ENCODE data around the gene WHAMM.
"Not testable (repeated sequence)": the region's sequence is repeated elsewhere in the genome, so short reads cannot be mapped to it uniquely, and the experiment has no call there.

WHAMM gene

DNA sequence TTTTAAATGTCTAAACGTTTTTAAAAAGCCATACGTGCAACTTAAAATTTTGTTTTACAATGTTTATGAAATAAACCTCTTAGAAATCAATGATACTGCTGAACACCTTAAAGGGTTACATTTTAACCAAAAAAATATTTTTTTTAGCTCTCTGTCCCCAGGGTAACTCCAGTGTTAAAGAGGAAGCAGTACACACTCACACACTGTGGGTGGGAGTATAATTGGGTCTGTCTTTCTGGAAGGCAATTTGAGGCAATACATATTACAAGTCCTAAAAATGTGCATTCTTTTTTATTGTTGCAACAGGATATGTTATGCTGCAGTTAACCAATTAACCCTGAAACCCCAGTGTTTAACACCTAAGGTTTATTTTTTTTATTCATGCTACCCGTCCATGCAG is 34.1 kb downstream of the WHAMM start:
- no peak for DNase-seq

DNA sequence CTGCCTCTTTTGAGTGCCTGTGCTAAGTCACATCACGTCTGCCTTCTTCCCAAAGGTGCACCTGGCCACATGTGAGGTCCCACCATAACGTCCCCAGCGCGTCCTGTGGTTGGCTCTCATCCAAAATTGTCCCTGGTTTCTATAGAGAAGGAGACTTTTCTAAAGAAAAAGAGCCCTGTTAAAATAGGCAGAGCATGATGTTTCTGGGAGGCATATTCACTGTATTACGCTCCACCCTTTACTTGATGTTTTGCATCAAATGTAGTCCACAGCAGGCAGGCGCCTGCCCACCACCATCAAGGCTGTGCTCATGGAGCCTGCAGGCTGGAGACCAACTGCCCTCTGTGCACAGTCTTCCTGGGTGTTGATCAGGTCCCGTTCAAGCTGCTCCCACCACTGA is 36.3 kb downstream of the WHAMM start:
- DNase-seq = no peak

DNA sequence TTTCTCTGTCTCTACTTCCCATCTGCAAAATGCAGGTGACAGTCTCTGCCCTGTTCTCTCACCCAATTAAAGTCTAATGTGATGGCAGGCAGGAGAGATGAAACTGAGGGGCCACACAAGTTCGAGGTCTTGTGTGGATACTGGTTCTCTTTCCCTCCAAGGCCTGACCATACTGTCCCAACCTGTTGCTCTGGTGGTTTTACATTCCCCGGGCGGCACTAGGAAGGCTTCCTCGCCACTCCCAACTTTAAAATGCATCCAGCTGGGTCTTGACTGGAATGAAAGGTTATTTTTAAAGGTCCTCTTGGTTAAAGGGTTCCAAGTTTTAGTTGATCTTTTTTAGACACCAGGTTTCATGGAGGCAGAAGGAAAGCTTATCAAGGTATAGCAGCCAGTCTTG is 37.2 kb downstream of the WHAMM start:
- no peak for DNase-seq

DNA sequence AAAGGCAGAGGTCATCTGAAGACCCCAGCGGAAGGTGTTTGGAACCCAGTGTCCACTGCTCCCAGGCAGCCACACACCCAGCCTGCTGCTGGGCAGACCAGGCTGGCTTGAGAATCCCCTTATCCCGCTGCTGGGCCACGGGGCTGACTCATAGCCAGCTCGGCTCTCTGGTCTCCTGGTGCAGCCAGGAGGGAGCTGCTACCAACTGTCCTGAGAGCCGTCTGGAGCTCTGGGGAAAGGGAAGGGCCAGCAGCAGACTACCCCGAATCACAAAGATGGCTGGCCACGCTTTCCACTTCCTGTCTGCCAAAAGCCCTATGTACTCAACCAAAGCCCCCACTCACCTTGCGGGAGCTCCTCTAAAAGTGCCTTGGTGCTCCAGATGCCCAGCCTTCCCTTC is 38.3 kb downstream of the WHAMM start:
- DNase-seq = peak; percentile 73

DNA sequence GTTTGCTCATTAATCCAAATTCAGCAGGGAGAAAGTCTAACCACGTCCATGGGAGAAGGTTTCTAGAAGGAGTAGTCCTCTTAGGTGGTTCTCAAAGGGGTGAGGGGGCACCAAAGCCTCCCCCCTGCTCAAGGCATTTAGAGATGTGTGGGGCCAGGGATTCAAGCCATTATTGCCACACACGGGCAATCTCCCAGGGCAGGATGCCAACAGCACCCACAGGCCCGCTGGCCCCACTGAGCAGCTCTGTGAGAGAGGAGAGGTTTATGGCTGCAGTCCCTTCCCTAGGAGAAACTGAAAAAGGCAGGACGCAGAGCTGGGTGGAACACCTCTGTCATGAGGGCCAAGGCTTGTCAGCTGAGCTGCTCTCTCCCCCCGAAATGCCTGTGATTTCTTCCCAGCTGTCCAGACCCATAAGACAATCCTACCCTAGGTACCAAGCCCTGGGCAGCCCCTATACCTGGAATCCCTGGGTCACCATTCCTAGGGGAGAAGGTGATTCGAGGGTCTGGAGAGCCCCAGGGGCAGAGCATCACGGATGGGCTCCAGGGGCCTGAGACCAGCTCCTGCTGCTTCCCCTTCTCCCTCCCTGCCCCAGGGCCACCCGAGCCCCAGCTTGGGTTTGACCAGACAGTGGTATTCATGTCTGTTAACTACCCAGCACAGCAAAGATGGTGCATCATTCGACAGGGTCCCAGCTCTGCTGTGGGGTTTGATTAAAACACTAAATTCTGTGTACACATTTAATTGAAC is 39.0 kb downstream of the WHAMM start:
- no peak for DNase-seq

DNA sequence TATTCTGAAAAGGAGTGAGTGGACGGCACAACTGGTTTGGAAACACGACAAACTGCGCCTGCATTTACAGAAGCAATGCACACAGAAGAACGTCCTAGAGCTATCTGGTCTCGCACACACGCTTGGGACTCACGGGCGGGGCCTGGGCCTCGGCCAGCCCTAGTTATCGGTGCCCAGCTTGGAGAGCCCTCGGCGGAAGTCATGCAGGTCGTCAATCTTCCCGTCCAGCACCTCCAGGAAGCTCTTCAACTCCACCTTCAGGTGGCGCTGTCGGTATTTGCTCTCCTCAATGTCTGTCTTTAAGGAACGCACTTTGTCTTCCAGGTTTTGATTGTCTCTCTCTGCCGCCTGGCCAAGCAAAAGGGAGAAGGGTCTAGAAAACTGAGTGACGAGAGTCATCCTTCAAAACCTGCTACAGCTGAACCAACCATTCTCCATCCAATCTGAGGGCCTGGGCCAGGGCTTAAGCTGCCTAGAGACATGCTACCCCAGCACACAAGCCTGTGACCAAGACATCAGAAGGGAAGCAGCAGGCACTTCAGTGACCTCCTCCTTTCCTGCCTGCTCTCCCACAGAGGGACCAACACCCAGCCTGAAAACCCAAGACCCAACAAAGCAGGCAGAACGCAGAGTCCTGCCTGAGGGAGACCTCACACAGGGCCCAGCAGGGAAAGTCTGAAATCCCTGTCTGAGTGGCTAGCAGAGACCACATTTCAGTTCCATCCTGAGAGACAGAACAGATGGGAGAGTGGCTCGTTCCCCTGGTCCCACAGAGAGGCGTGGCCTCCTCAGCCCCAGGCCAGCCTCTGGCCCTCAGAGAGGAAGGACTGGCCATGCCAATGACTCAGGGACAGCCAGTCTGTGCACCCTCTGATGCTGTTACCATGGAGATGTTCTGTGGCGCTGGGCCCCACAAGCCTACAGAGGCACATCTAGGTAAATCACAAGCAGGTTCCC is 40.4 kb downstream of the WHAMM start:
- DNase-seq = peak; percentile 94

DNA sequence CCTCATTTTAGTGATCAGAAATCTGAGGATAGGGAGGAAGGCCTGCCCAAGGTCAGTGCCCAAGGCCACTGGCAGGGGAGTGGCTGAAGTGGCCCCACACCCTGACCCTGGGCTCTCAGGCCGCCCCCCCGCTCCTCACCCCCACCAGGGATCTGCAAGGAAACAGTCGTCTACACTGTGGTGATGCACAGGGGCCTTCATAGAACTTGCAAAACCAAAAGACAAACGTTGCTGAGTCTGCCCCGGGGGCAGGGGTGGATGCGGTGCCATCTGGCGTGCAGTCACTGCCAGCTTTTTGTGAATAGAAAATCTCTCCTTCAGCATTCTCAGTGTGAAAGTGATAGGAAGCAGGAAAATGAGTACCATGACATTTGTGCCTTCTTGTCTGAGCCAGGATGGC is 41.3 kb downstream of the WHAMM start:
- DNase-seq = no peak

DNA sequence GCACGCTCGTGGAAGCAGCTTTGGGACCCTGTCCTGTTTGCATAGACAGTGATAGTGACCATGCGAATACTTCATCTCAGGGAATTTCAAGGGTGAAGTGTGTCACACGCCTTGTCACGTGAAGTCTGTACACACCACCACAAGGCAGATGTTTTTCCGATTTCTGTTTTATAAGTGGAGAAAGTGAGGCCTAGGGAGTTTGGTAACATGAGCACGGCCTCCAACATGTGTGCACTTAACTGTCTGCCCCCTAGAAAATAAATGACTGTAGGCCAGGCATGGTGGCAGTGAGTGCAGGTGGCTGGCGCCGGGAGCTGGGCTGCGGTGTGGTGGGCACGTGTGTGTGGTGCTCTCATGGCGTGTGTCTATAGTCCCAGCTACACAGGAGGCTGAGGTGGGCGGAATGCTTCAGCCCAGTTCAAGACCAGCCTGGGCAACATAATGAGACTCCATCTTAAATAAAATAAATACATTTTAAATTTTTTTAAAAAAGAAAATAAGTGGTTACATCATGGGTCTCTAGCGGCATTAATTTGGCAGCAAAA is 42.0 kb downstream of the WHAMM start:
- DNase-seq = no peak

DNA sequence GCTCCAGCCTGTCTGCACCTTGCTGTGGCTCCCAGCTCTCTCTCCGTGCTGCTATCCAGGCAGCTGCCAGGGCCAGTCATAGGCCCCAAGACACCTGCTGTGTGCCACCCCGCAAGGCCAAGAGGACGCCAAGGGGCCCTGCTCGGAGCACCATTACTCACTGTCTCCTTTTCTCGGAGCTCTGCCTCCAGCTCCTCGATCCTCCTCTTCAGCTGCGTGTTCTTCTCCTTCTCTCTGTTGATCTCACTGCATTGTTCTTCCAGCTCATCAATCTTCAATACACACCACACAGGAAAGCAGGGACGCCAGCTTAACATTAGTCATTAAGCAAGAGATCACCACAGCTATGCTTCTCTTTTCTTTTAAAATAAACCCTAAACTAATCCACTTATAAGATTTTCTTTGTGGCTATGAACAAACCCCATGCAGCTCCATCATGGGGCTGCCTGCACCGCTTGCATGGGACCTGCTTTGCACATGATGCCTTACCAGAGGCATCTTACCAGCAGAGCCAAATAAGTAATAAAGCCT is 42.6 kb downstream of the WHAMM start:
- DNase-seq = no peak

DNA sequence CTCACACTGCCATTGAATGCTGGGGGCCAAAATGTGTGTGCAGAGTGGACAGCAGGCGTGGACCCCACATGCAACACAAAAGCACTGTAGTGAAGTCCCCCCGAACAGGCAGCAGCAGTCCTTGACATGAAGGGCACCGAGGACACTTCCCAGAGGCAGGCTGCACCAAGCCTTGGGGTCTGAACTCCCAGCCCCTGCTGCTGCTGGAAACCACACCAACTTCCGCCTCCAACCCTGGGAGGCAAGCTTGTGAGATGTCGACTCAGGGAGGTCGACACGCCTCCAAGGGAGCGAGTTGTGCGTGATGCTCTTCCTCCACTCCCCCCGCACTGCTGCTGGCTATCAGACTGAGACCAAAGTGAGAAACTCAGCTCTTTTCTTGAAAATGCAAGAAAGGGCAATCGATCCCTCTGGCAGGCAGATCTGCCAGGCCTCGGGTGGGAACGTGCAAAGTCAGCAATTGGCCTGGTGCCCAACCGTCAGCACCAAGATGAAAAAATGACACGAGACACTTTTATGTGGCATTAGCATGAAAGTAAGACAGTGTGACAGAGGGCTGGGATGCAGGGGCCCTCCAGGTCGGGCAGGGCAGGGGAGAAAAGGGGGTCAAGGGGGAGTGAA is 43.6 kb downstream of the WHAMM start:
- no peak for DNase-seq

DNA sequence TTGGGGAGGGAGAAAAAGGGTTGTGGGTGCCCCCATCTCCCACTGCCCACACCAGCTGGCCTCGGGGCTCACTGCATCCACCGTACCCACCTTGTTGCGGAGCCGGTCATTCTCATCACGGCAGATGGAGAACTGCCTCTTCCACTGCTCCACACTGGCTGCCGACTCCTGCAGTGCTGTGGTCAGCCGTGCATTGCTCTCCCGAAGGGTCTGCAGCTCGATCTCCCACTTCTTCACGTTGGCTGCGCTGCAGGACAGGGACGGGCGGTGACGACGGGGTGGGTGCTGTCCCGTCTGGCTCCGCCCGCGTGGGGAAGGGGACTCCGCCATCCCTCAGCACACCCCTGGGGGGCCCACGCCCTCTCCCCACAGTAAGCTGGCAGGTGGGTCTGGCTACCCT is 45.1 kb downstream of the WHAMM start:
- peak; percentile 48 for DNase-seq

DNA sequence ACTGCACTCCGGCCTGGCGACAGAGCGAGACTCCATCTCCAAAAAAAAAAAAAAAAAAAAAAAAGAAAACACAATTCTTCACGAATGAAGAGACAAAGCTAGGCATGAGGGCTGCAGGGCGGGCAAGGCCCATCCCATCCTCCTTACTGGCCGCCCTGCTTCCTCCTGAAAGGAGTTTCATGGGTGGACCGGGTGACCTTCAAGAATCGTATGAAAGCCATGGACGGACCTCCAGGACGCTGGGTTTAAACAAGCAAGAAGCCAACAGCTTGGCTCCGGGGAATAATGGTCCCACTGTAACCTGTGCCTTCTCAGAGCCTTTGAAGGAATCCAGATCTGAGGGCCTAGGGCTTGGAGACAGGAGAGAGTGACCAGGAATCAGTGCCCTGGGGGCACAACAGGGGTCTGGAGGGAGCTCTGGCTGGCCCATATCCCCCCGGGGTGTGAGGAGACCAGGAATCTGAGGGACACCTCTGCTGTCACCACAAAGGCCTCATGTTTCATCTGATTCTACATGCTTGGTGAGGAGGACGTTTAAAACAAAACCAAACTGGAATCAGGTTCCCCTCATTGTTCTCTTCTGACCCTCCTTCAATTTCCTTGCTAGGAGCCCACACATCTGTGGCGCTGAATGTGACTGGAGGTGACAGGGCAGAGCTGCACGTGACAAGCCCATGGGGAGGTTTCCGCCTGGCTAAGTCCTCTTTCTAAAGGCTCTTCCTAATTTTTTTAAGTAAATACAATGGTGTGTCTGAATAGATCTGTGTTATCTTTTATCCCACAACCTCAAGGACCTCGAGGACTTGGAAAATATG is 46.1 kb downstream of the WHAMM start:
- peak; percentile 78 for DNase-seq

DNA sequence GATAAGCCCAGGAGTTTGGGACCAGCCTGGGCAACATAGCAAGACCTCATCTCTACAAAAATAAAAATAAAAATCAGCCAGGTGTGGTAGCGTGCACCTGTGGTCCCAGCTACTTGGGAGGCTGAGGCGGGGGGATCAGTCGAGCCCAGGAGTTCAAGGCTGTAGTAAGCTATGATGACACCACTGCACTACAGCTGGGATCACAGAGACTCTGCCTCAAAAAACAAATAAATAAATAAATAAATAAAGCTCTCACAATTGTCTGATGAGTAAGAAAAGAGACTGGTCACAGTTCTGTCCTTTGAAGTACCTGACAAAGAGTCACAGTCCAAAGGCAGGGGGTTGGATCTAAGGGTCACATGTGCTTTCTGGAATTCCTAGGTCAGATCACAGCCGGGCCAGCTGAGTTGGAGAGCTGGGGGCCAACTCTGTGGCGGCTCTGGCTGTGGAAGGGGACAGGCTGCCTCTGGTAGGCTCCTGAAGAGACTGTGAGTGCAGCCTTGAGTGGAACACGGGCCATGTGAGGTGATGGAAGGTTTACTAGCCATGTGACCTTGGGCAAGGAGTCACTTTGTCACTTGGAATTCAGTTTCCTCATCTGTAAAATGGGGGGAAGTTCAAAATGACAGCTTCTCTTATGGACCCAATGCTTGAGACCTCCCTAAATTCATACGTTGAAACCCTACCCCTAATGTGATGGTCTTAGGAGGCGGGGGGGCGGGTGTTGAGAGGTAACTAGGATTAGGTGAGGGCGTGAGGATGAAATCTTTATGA is 47.2 kb downstream of the WHAMM start:
- peak; percentile 62 for DNase-seq

DNA sequence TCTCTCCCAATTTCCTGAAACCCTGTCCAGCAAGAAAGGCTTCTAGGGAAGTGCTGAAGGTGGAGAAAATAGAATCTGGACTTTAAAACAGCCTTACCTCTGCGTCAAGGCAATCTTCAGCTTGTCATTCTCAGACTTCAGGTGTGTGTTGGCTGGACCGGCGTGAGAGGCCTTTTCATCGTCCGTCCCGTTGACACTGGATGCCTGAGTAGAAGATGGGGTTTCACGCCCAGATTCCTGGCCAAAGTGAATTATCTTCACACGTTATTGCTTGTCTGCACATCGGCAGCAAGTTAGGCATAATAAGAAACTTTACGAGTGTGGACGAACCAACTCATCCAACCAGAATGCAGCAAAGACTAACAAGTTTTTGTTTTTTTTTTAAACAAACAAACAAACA is 49.5 kb downstream of the WHAMM start:
- peak; percentile 44 for DNase-seq

DNA sequence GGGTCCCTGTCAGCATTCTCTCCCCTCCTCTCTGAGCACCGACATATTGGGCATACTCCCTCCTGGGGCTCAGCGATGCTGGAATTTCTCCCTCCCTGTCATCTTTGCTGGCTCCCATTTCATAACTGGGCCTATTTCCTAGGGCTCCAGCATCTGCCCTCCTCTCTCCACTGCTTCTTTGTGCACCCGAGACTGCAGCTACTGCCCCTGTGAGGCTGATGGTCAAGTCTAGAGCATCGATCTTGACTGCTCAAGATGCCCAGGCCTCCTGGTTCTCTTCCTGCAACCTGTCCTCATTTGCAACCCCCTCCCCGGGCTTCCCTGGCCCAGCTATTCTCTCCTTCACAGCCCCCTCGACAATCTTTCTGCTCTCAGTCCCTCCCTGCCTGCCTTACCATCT is 53.5 kb downstream of the WHAMM start:
- no peak for DNase-seq

DNA sequence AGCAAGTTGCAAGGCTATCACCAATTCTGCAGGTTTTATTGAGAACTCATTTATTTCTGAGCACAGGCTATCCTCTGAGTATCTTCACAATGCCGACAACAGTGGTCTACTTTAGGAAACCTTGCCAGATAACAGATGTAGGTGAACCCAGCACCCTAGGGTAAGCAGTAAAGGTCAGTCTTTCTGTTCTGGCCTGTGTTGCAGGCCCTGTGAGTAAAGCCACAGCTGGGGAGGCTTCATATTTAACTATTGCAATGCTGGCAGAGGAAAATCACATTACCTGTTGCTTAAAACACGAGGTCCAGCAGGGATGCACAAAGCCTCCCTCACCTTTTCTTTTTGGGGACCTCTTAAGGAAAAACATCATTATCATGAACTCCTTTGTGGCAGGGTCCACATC is 55.5 kb downstream of the WHAMM start:
- DNase-seq = no peak

DNA sequence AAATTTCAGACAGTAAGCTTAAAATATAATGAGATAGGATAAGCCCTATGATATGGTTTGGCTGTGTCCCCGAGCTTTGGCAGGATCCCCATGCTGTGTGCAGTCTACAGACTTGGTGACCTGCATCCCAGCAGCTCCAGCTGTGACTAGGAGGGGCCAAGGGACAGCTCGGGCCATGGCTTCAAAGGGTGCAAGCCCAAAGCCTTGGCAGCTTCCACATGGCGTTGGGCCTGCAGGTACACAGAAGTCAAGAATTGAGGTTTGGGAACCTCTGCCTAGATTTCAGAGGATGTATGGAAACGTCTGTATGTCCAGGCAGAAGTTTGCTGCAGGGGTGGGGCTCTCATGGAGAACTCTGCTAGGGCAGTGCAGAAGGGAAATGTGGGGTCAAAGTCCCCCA is 56.2 kb downstream of the WHAMM start:
- not testable (repeated sequence) for DNase-seq

DNA sequence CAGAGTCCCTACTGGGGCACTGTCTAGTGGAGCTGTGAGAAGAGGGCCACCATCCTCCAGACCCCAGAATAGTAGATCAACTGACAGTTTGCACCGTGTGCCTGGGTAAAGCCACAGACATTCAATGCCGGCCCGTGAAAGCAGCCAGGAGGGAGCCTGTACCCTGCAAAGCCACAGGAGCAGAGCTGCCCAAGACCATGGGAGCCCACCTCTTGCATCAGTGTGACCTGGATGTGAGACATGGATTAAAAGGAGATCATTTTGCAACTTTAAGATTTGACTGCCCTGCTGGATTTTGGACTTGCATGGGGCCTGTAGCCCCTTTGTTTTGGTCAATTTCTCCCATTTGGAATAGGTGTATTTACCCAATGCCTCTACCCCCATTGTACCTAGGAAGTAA is 56.6 kb downstream of the WHAMM start:
- not testable (repeated sequence) for DNase-seq

DNA sequence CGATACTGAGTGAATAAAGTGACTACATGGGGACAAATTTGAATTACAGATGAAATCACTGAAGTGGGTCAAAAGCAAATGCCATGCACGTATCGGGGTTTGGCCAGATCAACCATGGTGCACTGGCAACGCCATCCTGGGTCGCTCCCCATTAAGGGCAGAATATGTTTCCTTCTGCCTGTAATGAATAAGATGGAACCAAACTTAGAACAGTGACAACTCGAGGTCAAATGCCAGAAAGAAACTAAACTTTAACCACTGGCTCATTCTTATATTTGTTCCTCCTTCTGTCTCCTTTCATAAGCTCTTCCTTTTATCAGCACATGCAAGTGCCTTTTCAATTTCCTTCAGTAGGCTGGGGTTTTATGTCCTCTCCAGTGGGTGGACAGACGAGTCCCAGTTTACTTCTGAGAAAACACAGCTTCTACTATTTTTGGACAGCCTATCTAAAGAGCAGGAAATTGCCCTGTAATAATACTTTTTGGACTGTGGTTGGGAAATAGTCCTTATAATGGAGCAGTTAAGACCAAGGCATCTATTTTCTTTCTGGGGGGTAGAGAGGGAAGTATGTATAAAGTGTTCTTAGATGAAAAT is 61.4 kb downstream of the WHAMM start:
- no peak for DNase-seq

DNA sequence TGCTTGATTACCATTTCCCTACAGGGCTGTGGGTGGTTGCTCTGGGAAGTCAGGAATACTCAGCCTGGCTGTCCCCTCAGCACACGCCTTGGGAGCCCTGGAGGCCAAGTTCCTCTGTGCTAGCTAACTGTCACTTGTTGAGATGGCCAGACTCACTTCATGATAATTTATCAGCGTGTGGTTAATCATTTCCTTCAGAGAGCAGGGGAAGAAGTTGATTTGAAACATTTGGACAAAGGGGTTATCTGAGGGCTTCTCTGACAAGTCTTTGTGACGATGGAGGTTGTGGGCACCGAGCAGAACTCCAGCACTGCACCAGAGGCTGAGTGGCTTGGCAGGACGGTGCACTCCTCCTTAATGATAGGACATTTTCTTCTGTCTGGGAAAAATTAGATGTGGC is 61.9 kb downstream of the WHAMM start:
- DNase-seq = no peak

Measured in islet precursor cell (in vitro differentiated cells).